ENCODE data around the gene GIT2. TPM values are rescaled to one million over a fixed set of nuclear protein-coding genes. Genes with fewer than 3 reads are reported as not detected.
A peak's percentile ranks its signal among the peaks of the same experiment; 100 is the strongest.

GIT2 gene
- total and polyA plus RNA-seq, 9 donors, result 17.4 to 58.8 (median 43.7) TPM

GRCh38 chr12:109950625-109951024 is 45.5 kb downstream of the GIT2 start:
- Histone ChIP-seq H3K4me3 (no peak overlapping the region), H3K27me3 (no peaks in the 10 kb centered on the region), H3K27ac (peak overlapping the region in 1 of 2 donors; percentile 47), H3K4me1 (ENCODE audit: insufficient read depth) (peaks cover 23% of the 10 kb centered on the region), H3K9me3 (no peaks in the 10 kb centered on the region), H3K36me3 (no peaks in the 10 kb centered on the region)
- TF ChIP-seq EP300 (IDR thresholded peaks at IDR 0.05), result no peak
- no peak for TF ChIP-seq POLR2A (IDR thresholded peaks at IDR 0.05)
- TF ChIP-seq, protein P1, sequence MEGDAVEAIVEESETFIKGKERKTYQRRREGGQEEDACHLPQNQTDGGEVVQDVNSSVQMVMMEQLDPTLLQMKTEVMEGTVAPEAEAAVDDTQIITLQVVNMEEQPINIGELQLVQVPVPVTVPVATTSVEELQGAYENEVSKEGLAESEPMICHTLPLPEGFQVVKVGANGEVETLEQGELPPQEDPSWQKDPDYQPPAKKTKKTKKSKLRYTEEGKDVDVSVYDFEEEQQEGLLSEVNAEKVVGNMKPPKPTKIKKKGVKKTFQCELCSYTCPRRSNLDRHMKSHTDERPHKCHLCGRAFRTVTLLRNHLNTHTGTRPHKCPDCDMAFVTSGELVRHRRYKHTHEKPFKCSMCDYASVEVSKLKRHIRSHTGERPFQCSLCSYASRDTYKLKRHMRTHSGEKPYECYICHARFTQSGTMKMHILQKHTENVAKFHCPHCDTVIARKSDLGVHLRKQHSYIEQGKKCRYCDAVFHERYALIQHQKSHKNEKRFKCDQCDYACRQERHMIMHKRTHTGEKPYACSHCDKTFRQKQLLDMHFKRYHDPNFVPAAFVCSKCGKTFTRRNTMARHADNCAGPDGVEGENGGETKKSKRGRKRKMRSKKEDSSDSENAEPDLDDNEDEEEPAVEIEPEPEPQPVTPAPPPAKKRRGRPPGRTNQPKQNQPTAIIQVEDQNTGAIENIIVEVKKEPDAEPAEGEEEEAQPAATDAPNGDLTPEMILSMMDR (IDR thresholded peaks at IDR 0.05), result no peak
- no peak for DNase-seq
- intact Hi-C loops (cut with DNase I), result no loop called here

GRCh38 chr12:109949089-109949488 is 47.1 kb downstream of the GIT2 start:
- no peaks in the 10 kb centered on the region for H3K36me3 ChIP-seq
- peak overlapping the region in 1 of 2 donors; percentile 47 for H3K27ac ChIP-seq
- intact Hi-C loops (cut with DNase I), result no loop called here
- peaks cover 28% of the 10 kb centered on the region for H3K4me1 ChIP-seq (ENCODE audit: insufficient read depth)
- H3K27me3 ChIP-seq, result no peaks in the 10 kb centered on the region
- peak in 1 of 5 donors; percentile 22 for DNase-seq
- no peak overlapping the region for H3K4me3 ChIP-seq
- no peaks in the 10 kb centered on the region for H3K9me3 ChIP-seq
- TF ChIP-seq EP300 (IDR thresholded peaks at IDR 0.05), result no peak
- TF ChIP-seq POLR2A (IDR thresholded peaks at IDR 0.05), result no peak
- TF ChIP-seq, protein P1 (IDR thresholded peaks at IDR 0.05), result no peak
- WGBS, 3 donors, result 3 to 12% (median 5%) methylated on average over 1 of the region's 1 CpG

DNA sequence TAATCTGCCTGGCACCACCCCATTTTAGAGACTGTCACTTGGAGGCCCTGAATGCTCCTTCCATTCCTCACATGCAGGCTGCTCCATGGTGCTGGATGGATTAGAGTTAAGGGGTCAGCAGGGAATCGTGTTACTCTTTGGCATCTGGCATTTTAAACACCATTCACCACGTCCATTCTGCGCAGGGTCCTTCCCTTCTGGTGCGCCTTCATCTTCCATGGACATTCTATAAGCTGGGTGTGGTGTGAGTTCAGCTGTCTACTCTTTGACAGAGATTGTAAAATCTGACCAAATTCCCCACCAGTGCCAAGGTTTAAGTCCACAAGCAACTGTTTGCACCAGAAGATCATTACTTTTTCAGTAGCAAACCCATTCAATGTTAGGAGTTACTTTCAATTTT is 47.8 kb downstream of the GIT2 start:
- Histone ChIP-seq H3K4me3 (no peak overlapping the region), H3K27me3 (no peaks in the 10 kb centered on the region), H3K9me3 (no peaks in the 10 kb centered on the region), H3K4me1 (ENCODE audit: insufficient read depth) (peaks cover 28% of the 10 kb centered on the region), H3K36me3 (no peaks in the 10 kb centered on the region), H3K27ac (peak overlapping the region in 1 of 2 donors; percentile 65)
- WGBS, 3 donors, result 65 to 74% (median 69%) methylated on average over 4 of the region's 4 CpGs
- intact Hi-C loops (cut with DNase I), result no loop called here
- TF ChIP-seq, protein P1 (IDR thresholded peaks at IDR 0.05), result no peak
- TF ChIP-seq EP300 (IDR thresholded peaks at IDR 0.05), result no peak
- TF ChIP-seq POLR2A (IDR thresholded peaks at IDR 0.05), result no peak
- DNase-seq, result no peak

- Histone ChIP-seq H3K9me3 (no peaks in the 10 kb centered on the region), H3K4me3 (no peak overlapping the region), H3K27ac (peak overlapping the region in 1 of 2 donors; percentile 65), H3K27me3 (no peaks in the 10 kb centered on the region), H3K36me3 (no peaks in the 10 kb centered on the region), H3K4me1 (ENCODE audit: insufficient read depth) (peaks cover 28% of the 10 kb centered on the region)
- 11 to 26% (median 15%) methylated on average over 3 of the region's 3 CpGs for WGBS, 3 donors
- no peak for DNase-seq
- TF ChIP-seq EP300 (IDR thresholded peaks at IDR 0.05), result no peak
- TF ChIP-seq, protein P1 (IDR thresholded peaks at IDR 0.05), result no peak
- TF ChIP-seq POLR2A (IDR thresholded peaks at IDR 0.05), result no peak
- intact Hi-C loops (cut with DNase I), result no loop called here
Measured at GRCh38 chr12:109947521-109947920, 48.6 kb downstream of the GIT2 start.
